H7 (cell line): ENCODE results near the gene ADAMTS8. TPM values are rescaled to one million over a fixed set of nuclear protein-coding genes. Genes with fewer than 3 reads are reported as not detected.

Experiments used
- DNase-seq: peaks from one replicate; pipeline ENCODE4 v3.0.0; 2012
- H3K27me3 ChIP-seq: 2 replicates; pipeline ENCODE4 v1.6.0; 2011; ENCODE audit warnings: mild to moderate bottlenecking, low read length; ENCODE audit not compliant: control insufficient read depth, insufficient read depth
- H3K36me3 ChIP-seq: replicated peaks from 2 replicates; pipeline ENCODE4 v1.5.1; 2011; ENCODE audit warnings: low read length; ENCODE audit not compliant: control insufficient read depth, insufficient read depth
- H3K4me3 ChIP-seq: 2 replicates; pipeline ENCODE4 v1.5.1; 2011; ENCODE audit warnings: low read depth, mild to moderate bottlenecking, control low read depth, low read length, moderate library complexity; ENCODE audit not compliant: insufficient read depth
- total RNA-seq: library from RNA; depleted of rRNA; stranded (reverse); fragments of >200 nt; shearing (Covaris generic); gene quantifications from 2 replicates; pipeline ENCODE4 v1.2.3, GENCODE V29; 2014

Gene ADAMTS8
- total RNA-seq, 1 experiment from 2014 or later = 1.6 TPM

- H3K27me3 ChIP-seq = peaks cover 28% of the 10 kb centered on the region
Measured at GRCh38 chr11:130454491-130455252, 26.3 kb upstream of the ADAMTS8 start.

GRCh38 chr11:130452940-130453339 lies 24.5 kb upstream of the ADAMTS8 start:
- H3K27me3 ChIP-seq = peaks cover 40% of the 10 kb centered on the region
- H3K36me3 ChIP-seq = no peaks in the 10 kb centered on the region
- H3K4me3 ChIP-seq = no peak overlapping the region
- peak; percentile 56 for DNase-seq

More at GRCh38 chr11:130454491-130455252, 26.3 kb upstream of the ADAMTS8 start:
- DNase-seq = no peak
- Histone ChIP-seq H3K4me3 (no peak overlapping the region), H3K36me3 (no peaks in the 10 kb centered on the region)

DNA sequence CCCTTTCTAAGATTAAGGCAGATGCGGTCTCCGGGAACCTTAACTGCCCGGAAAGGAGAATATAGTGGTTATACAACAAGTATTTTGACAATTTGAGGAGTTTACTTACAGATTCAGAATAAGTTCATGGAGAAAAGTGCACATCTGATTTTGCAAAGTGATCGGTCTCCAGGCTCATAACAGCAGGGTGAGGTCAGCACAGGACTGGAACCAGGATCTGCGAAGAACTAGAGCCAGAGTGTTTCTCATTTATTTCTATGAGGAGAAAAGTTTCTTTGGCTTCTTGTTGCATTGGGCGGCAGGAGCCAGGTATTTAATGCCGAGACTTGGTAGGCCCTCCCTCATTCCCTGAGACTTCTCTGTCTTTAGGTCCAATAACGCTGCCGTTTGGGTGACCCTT lies 23.8 kb upstream of the ADAMTS8 start:
- Histone ChIP-seq H3K4me3 (no peak overlapping the region), H3K36me3 (no peaks in the 10 kb centered on the region), H3K27me3 (peaks cover 40% of the 10 kb centered on the region)
- no peak for DNase-seq

DNA sequence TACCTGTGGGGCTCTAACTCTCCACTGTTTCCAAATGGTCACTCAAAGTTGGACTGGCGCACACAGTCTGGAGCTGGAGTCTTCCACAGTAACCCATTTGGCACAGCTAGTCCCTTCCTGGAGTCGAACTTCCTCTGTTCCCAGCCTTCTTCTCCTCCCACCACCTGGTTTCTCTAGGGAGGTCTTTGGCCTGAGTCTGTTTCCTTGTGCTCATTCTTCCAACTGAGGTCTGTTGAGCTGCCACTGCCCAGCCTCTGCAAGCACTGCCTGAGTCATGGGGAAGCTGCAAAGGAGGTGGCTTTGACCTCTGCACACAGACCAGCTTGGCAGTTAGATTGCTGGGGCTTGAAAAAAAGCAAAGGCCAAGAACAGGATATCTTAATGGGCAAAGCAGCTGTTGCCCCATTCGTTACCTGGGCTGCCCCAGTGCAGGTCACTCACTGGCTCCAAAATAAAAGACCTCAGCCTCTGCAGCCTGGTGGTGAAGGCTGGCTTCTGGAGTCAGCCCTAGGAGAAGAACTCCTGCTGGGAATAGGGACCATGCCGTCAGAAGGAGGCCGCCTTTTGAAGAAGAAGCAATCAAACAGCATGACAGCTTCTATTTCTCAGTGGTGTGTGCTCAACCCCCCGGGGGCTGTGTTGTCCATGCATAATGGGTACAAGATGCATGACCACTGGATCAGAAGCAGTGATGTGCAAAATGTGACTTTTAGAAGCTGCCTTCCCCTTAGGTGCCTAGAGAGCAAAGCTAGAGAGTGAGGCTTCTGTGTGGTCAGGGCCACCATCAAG lies 23.0 kb upstream of the ADAMTS8 start:
- Histone ChIP-seq H3K27me3 (peaks cover 45% of the 10 kb centered on the region), H3K4me3 (no peak overlapping the region), H3K36me3 (no peaks in the 10 kb centered on the region)
- no peak for DNase-seq

DNA sequence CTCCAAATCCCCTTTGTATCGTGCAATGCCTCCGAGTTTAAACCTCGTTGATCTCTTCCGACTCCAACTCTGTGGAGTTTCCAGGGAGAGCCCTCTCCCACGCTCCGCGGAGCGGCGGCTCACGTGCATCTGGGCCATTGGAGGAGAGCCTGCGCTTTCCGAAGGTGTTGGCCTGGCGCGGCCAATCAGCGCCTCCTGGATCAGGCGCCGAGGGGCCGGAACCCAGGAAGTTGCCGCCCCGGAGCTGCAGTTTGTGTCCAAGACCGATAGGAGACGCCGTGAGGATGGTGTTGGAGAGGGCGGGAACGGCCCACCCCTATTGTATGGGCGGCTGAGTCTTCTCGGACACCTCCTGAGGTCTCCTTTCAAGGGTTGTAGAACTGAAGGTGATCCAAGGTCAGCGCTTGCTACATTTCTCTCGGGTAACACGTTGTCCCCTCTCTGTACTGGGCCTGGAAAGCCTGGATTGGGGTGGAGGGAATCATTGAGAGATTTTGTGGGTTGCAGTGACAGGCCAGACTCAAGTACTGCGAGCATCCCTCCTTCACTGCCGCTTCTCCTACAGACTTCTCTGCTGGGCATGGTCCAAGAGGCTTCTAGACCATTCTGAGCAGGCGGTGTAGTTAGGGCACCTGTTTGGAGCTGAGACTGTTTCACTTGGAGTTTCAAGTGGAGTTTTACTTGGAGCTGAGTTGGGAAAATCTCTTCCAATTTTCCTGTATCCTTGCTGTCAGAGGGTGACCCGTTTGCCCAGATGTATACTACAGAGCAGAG lies 21.8 kb upstream of the ADAMTS8 start:
- Histone ChIP-seq H3K27me3 (peaks cover 45% of the 10 kb centered on the region), H3K36me3 (no peaks in the 10 kb centered on the region), H3K4me3 (peak overlapping the region; percentile 56)
- DNase-seq = peak; percentile 93

DNA sequence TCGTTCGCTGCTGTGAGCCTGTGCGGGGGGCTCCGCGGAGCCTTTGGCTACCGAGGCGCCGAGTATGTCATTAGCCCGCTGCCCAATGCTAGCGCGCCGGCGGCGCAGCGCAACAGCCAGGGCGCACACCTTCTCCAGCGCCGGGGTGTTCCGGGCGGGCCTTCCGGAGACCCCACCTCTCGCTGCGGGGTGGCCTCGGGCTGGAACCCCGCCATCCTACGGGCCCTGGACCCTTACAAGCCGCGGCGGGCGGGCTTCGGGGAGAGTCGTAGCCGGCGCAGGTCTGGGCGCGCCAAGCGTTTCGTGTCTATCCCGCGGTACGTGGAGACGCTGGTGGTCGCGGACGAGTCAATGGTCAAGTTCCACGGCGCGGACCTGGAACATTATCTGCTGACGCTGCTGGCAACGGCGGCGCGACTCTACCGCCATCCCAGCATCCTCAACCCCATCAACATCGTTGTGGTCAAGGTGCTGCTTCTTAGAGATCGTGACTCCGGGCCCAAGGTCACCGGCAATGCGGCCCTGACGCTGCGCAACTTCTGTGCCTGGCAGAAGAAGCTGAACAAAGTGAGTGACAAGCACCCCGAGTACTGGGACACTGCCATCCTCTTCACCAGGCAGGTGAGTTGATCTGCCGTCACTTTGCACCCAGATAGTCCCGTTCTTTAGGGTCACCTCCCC lies 21.0 kb upstream of the ADAMTS8 start:
- peak; percentile 83 for DNase-seq
- Histone ChIP-seq H3K36me3 (no peaks in the 10 kb centered on the region), H3K4me3 (peak overlapping the region; percentile 56), H3K27me3 (peaks cover 45% of the 10 kb centered on the region)

DNA sequence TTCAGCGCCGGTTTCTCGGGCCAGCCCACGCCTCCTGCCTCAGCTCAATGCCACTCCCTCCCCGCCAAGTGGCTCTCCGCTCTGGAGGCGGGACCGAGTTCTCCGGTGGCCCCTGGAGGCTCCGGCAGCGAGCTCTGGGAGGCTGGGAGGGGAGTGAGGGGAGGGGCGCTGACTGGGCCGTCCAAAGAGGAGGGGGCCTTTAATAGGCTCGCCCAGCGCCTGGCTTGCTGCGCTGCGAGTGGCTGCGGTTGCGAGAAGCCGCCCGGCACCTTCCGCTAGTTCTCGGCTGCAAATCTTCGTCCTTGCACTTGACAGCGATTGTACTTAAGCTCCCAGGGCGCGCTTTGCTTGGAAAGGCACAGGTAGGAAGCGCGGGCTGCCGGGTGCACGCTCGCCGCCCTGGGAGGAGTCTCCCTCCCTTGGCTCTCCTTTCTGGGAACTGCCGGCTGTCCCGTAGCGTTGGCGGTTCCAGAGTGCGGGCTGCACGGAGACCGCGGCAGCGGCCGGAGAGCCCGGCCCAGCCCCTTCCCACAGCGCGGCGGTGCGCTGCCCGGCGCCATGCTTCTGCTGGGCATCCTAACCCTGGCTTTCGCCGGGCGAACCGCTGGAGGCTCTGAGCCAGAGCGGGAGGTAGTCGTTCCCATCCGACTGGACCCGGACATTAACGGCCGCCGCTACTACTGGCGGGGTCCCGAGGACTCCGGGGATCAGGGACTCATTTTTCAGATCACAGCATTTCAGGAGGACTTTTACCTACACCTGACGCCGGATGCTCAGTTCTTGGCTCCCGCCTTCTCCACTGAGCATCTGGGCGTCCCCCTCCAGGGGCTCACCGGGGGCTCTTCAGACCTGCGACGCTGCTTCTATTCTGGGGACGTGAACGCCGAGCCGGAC lies 20.3 kb upstream of the ADAMTS8 start, which contains the start of gene ADAMTS15:
Gene ADAMTS15, plus strand, starts transcription at position 230 of the 894 bp plus-strand sequence. Its CDS starts 329 bp downstream, at position 559.
- Histone ChIP-seq H3K27me3 (peaks cover 41% of the 10 kb centered on the region), H3K36me3 (no peaks in the 10 kb centered on the region), H3K4me3 (peak within 1 kb of the TSS; percentile 56)
- DNase-seq = peak; percentile 97

DNA sequence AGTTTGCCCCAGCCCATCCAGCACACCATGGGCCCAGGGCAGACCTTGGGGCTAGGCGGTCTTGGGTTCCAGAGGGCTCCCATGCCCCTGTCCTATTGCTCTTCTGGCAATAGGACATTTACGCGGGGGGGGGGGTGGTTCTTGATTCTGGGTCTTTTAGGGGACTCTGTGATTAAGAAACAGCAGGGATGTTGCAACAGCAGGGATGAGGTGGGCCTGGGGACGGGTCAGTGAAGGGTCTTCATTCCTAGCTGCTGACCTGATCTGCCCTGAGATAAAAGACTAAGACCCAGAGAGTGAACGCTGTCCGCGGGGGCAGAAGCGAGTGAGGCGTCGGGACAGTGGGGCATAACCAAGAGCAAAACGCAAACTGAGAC lies 19.6 kb upstream of the ADAMTS8 start:
- peak overlapping the region; percentile 56 for H3K4me3 ChIP-seq
- no peak for DNase-seq
- H3K36me3 ChIP-seq = no peaks in the 10 kb centered on the region
- H3K27me3 ChIP-seq = peaks cover 41% of the 10 kb centered on the region

DNA sequence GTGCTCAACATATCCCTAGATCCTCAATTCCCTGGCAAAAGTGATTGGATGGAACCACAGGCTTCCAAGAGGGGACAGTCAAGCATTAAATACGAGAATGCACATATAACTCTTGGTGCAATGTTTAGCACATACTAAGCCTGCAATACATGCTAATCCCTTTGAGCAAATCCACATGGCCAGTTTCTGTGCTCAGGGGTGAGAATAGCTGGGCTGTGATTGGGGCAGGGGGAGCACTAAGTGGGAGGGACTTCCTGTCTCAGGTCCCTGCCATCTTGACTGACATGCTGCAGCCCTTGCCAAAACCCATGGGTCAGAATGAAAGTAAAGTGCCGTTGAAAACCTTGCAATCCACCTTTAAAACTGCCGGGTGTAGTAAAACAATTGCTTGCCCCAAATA lies 17.4 kb upstream of the ADAMTS8 start:
- DNase-seq = no peak
- H3K4me3 ChIP-seq = no peak overlapping the region
- H3K36me3 ChIP-seq = no peaks in the 10 kb centered on the region
- peaks cover 29% of the 10 kb centered on the region for H3K27me3 ChIP-seq

DNA sequence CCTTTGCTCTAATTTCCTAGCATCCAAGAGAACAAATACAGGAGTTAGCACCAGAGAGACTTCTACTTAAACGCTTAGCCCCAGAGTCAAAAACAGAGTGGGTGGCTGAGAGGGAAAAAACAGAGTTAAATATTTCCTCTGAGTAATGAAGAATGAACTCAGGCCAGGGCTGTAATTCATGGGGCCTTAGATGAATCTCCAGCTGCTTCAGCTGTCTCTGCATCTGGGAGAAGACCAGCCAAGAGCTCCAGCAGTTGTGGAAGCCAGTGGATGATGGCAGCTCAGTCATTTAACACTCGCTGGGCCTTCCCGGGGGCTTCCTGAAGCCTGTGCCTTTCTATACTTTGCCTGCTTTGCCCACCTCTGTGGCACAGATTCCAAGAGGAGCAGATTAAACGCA lies 14.3 kb upstream of the ADAMTS8 start:
- Histone ChIP-seq H3K4me3 (no peak overlapping the region), H3K27me3 (peaks cover 8% of the 10 kb centered on the region; the same call in 1 of the 2 replicates), H3K36me3 (no peaks in the 10 kb centered on the region)
- no peak for DNase-seq

DNA sequence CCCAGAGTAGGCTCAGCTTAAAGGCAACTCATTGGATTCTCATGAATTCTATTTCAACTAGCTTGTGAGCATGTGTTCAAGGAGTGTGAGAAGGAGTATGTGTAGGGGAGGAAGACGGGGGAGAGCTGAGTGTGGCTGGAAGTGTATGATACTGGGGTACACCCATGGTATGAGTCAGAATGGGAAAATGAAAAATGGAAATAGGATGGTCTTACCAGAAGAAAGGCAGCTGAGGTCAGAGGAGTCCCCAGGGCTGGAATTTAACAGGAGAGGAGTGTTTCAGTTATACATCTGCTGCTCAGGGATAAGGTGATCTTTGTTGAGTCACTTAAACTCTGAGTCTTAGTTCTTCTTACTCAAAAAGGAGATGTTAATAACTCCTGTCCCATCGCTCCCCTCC lies 13.3 kb upstream of the ADAMTS8 start:
- no peak for DNase-seq
- peaks cover 5% of the 10 kb centered on the region; the same call in 1 of the 2 replicates for H3K27me3 ChIP-seq

GRCh38 chr11:130439876-130440275 lies 11.5 kb upstream of the ADAMTS8 start:
- Histone ChIP-seq H3K4me3 (no peak overlapping the region), H3K27me3 (no peaks in the 10 kb centered on the region; the same call in 1 of the 2 replicates), H3K36me3 (no peaks in the 10 kb centered on the region)
- DNase-seq = no peak

More for the DNA sequence above, 13.3 kb upstream of the ADAMTS8 start:
- no peak overlapping the region for H3K4me3 ChIP-seq
- no peaks in the 10 kb centered on the region for H3K36me3 ChIP-seq

DNA sequence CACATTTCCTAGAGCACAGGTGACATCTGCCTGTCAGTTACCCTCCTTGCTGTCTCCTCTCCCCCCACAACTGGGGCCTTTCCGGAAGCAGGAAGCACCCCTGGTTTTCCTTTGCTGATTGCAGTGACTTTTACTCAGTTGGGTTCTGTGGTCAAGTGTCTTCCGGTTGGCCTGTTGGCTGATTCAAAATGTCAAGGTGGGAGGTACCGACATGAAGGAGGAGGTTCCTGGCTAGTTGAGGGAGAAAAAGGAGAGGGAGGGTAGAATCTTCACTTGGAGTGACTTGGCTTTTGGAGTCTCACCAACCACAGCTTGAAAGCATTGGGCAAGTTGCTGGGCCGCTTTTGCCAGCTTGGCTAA lies 10.7 kb upstream of the ADAMTS8 start:
- no peak for DNase-seq
- no peak overlapping the region for H3K4me3 ChIP-seq
- H3K27me3 ChIP-seq = no peaks in the 10 kb centered on the region; the same call in 1 of the 2 replicates
- no peaks in the 10 kb centered on the region for H3K36me3 ChIP-seq
